ENCODE results near the gene XPNPEP1.

The XPNPEP1 gene

GRCh38 chr10:109939315-109939961, 16.1 kb upstream of the XPNPEP1 start:
- DNase-seq (ENCODE audit: low spot score in 2 of 2) = no peak
- H3K4me3 Mint-ChIP-seq = no peak overlapping the region
- H3K27me3 Mint-ChIP-seq = peaks cover 5% of the 10 kb centered on the region
- peaks cover 4% of the 10 kb centered on the region for H3K36me3 Mint-ChIP-seq
- H3K4me1 Mint-ChIP-seq = peaks cover 7% of the 10 kb centered on the region
- H3K27ac Mint-ChIP-seq = no peak overlapping the region
- no peak for ATAC-seq (ENCODE audit: low read depth)
- H3K9me3 Mint-ChIP-seq = no peaks in the 10 kb centered on the region

GRCh38 chr10:109937460-109938065, 14.3 kb upstream of the XPNPEP1 start:
- DNase-seq (ENCODE audit: low spot score in 2 of 2) = no peak
- peaks cover 5% of the 10 kb centered on the region for H3K27me3 Mint-ChIP-seq
- peaks cover 7% of the 10 kb centered on the region for H3K4me1 Mint-ChIP-seq
- H3K36me3 Mint-ChIP-seq = peaks cover 4% of the 10 kb centered on the region
- no peak overlapping the region for H3K4me3 Mint-ChIP-seq
- H3K9me3 Mint-ChIP-seq = no peaks in the 10 kb centered on the region
- no peak for ATAC-seq (ENCODE audit: low read depth)
- no peak overlapping the region for H3K27ac Mint-ChIP-seq

GRCh38 chr10:109934958-109935793, 11.9 kb upstream of the XPNPEP1 start:
- ATAC-seq (ENCODE audit: low read depth) (no peak), DNase-seq (ENCODE audit: low spot score in 2 of 2) (no peak)
- peaks cover 4% of the 10 kb centered on the region for H3K36me3 Mint-ChIP-seq
- H3K4me3 Mint-ChIP-seq = no peak overlapping the region
- H3K9me3 Mint-ChIP-seq = no peaks in the 10 kb centered on the region
- no peak overlapping the region for H3K27ac Mint-ChIP-seq
- peaks cover 5% of the 10 kb centered on the region for H3K27me3 Mint-ChIP-seq
- H3K4me1 Mint-ChIP-seq = no peaks in the 10 kb centered on the region

GRCh38 chr10:109933984-109934565, 10.8 kb upstream of the XPNPEP1 start:
- H3K27me3 Mint-ChIP-seq = peaks cover 5% of the 10 kb centered on the region
- no peak overlapping the region for H3K4me3 Mint-ChIP-seq
- peaks cover 4% of the 10 kb centered on the region for H3K36me3 Mint-ChIP-seq
- no peaks in the 10 kb centered on the region for H3K4me1 Mint-ChIP-seq
- H3K27ac Mint-ChIP-seq = no peak overlapping the region
- DNase-seq (ENCODE audit: low spot score in 2 of 2) (no peak), ATAC-seq (ENCODE audit: low read depth) (no peak)
- H3K9me3 Mint-ChIP-seq = no peaks in the 10 kb centered on the region

- Mint-ChIP-seq H3K36me3 (peaks cover 4% of the 10 kb centered on the region), H3K27ac (no peak overlapping the region), H3K4me3 (no peak overlapping the region), H3K9me3 (no peaks in the 10 kb centered on the region), H3K27me3 (peaks cover 5% of the 10 kb centered on the region), H3K4me1 (no peaks in the 10 kb centered on the region)
- DNase-seq (ENCODE audit: low spot score in 2 of 2) = no peak
- ATAC-seq (ENCODE audit: low read depth) = no peak
Observed at GRCh38 chr10:109932968-109933367, 9.7 kb upstream of the XPNPEP1 start.

- Mint-ChIP-seq H3K4me3 (no peak overlapping the region), H3K27ac (no peak overlapping the region)
- no peak for ATAC-seq (ENCODE audit: low read depth)
Observed at GRCh38 chr10:109932391-109932790, 9.1 kb upstream of the XPNPEP1 start.

GRCh38 chr10:109931163-109931562, 7.9 kb upstream of the XPNPEP1 start:
- H3K9me3 Mint-ChIP-seq = no peaks in the 10 kb centered on the region
- H3K4me3 Mint-ChIP-seq = no peak overlapping the region
- no peak overlapping the region for H3K27ac Mint-ChIP-seq
- no peaks in the 10 kb centered on the region for H3K4me1 Mint-ChIP-seq
- ATAC-seq (ENCODE audit: low read depth) = no peak
- no peaks in the 10 kb centered on the region for H3K36me3 Mint-ChIP-seq
- H3K27me3 Mint-ChIP-seq = peaks cover 1% of the 10 kb centered on the region
- DNase-seq (ENCODE audit: low spot score in 2 of 2) = no peak

More at GRCh38 chr10:109932391-109932790, 9.1 kb upstream of the XPNPEP1 start:
- H3K36me3 Mint-ChIP-seq = peaks cover 4% of the 10 kb centered on the region
- H3K9me3 Mint-ChIP-seq = no peaks in the 10 kb centered on the region
- no peak for DNase-seq (ENCODE audit: low spot score in 2 of 2)
- H3K27me3 Mint-ChIP-seq = peaks cover 5% of the 10 kb centered on the region
- H3K4me1 Mint-ChIP-seq = no peaks in the 10 kb centered on the region

GRCh38 chr10:109929501-109930219, 6.3 kb upstream of the XPNPEP1 start:
- no peak for DNase-seq (ENCODE audit: low spot score in 2 of 2)
- Mint-ChIP-seq H3K27ac (no peak overlapping the region), H3K27me3 (peaks cover 1% of the 10 kb centered on the region), H3K4me3 (no peak overlapping the region), H3K9me3 (no peaks in the 10 kb centered on the region), H3K4me1 (no peaks in the 10 kb centered on the region), H3K36me3 (no peaks in the 10 kb centered on the region)
- ATAC-seq (ENCODE audit: low read depth) = no peak

- H3K4me1 Mint-ChIP-seq = peaks cover 8% of the 10 kb centered on the region
- H3K4me3 Mint-ChIP-seq = no peak overlapping the region
- peaks cover 1% of the 10 kb centered on the region for H3K27me3 Mint-ChIP-seq
- ATAC-seq (ENCODE audit: low read depth) (no peak), DNase-seq (ENCODE audit: low spot score in 2 of 2) (no peak)
- no peaks in the 10 kb centered on the region for H3K36me3 Mint-ChIP-seq
- no peaks in the 10 kb centered on the region for H3K9me3 Mint-ChIP-seq
- no peak overlapping the region for H3K27ac Mint-ChIP-seq
Observed at GRCh38 chr10:109928475-109928891, 5.2 kb upstream of the XPNPEP1 start.

GRCh38 chr10:109926825-109927224, 3.5 kb upstream of the XPNPEP1 start:
- Mint-ChIP-seq H3K4me3 (no peak overlapping the region), H3K9me3 (no peaks in the 10 kb centered on the region), H3K27ac (no peak overlapping the region), H3K27me3 (no peaks in the 10 kb centered on the region), H3K4me1 (peaks cover 16% of the 10 kb centered on the region), H3K36me3 (no peaks in the 10 kb centered on the region)
- no peak for DNase-seq (ENCODE audit: low spot score in 2 of 2)
- no peak for ATAC-seq (ENCODE audit: low read depth)

GRCh38 chr10:109926061-109926745, 2.9 kb upstream of the XPNPEP1 start:
- no peaks in the 10 kb centered on the region for H3K27me3 Mint-ChIP-seq
- H3K4me1 Mint-ChIP-seq = peaks cover 21% of the 10 kb centered on the region
- no peak for DNase-seq (ENCODE audit: low spot score in 2 of 2)
- H3K9me3 Mint-ChIP-seq = no peaks in the 10 kb centered on the region
- ATAC-seq (ENCODE audit: low read depth) = no peak
- no peak overlapping the region for H3K27ac Mint-ChIP-seq
- H3K36me3 Mint-ChIP-seq = no peaks in the 10 kb centered on the region
- H3K4me3 Mint-ChIP-seq = no peak overlapping the region

GRCh38 chr10:109924967-109925620, 1.8 kb upstream of the XPNPEP1 start:
- Mint-ChIP-seq H3K4me3 (no peak overlapping the region), H3K27me3 (no peaks in the 10 kb centered on the region), H3K9me3 (no peaks in the 10 kb centered on the region), H3K4me1 (peaks cover 24% of the 10 kb centered on the region), H3K36me3 (no peaks in the 10 kb centered on the region), H3K27ac (no peak overlapping the region)
- ATAC-seq (ENCODE audit: low read depth) = no peak
- DNase-seq (ENCODE audit: low spot score in 2 of 2) = no peak

- Mint-ChIP-seq H3K9me3 (no peaks in the 10 kb centered on the region), H3K36me3 (no peaks in the 10 kb centered on the region), H3K4me1 (peaks cover 27% of the 10 kb centered on the region), H3K27ac (peak overlapping the region; percentile 5), H3K27me3 (no peaks in the 10 kb centered on the region), H3K4me3 (peak overlapping the region; percentile 78)
- no peak for DNase-seq (ENCODE audit: low spot score in 2 of 2)
- ATAC-seq (ENCODE audit: low read depth) = no peak
Observed at GRCh38 chr10:109924087-109924486, 776 bp upstream of the XPNPEP1 start.
